Transverse colon (tissue), 4 donors: ENCODE results near the gene FAM120C.

Experiments used
- EP300 ChIP-seq: sonication (generic); formaldehyde crosslinking; IDR thresholded peaks from one replicate; pipeline ENCODE4 v1.6.1; 2017; ENCODE audit warnings: antibody characterized with exemption, low read depth
- POLR2A ChIP-seq: fragments of 450-650 bp; IDR thresholded peaks from one replicate; pipeline ENCODE4 v1.6.1; 2016; ENCODE audit warnings: antibody characterized with exemption, mild to moderate bottlenecking, moderate library complexity
- POLR2AphosphoS5 ChIP-seq, 3 donors: sonication (generic); formaldehyde crosslinking; IDR thresholded peaks; one replicate each; pipeline ENCODE4 v1.6.1; 2016; ENCODE audit warnings: antibody characterized with exemption in 3 of 3
- TF ChIP-seq, protein P1 (sequence below), 5 experiments: fragments of 200-600 bp in 3 of 5; fragments of 450-650 bp in 2 of 5; sonication (generic) in 3 of 5; IDR thresholded peaks; 1 replicate in 2 of 5; 2 replicates in 3 of 5; pipeline ENCODE4 v1.5.1; 2016 to 2017; ENCODE audit warnings: antibody characterized with exemption in 5 of 5, inconsistent platforms in 3 of 5, mild to moderate bottlenecking in 2 of 5, moderate library complexity in 1 of 5

DNA sequence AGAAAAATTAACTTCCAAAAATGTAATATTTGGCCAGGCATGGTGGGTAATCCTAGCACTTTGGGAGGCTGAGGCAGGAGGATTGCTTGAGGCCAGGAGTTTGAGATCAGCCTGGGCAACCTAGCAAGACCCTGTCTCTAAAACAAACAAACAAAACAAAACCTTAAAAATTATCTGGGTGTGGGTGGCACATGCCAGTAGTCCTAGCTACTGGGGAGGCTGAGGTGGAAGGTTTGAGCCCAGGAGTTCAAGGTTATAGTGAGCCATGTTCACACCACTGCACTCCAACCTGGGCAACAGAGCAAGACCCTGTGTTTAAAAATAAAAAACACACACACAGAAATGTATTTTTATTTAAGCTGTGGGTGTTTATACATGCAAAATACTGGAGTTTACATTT is 12.0 kb downstream of the FAM120C start:
- TF ChIP-seq, protein P1, sequence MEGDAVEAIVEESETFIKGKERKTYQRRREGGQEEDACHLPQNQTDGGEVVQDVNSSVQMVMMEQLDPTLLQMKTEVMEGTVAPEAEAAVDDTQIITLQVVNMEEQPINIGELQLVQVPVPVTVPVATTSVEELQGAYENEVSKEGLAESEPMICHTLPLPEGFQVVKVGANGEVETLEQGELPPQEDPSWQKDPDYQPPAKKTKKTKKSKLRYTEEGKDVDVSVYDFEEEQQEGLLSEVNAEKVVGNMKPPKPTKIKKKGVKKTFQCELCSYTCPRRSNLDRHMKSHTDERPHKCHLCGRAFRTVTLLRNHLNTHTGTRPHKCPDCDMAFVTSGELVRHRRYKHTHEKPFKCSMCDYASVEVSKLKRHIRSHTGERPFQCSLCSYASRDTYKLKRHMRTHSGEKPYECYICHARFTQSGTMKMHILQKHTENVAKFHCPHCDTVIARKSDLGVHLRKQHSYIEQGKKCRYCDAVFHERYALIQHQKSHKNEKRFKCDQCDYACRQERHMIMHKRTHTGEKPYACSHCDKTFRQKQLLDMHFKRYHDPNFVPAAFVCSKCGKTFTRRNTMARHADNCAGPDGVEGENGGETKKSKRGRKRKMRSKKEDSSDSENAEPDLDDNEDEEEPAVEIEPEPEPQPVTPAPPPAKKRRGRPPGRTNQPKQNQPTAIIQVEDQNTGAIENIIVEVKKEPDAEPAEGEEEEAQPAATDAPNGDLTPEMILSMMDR (IDR thresholded peaks at IDR 0.05), result no peak
- TF ChIP-seq POLR2A (no peak), EP300 (no peak), POLR2AphosphoS5 (IDR thresholded peaks at IDR 0.05) (no peak)
